Suprapubic skin (tissue), 3 donors: ENCODE results near the gene ARHGAP19.

Experiments
- CTCF ChIP-seq, 2 donors: fragments of 200-600 bp in 1 of 2; fragments of 450-650 bp in 1 of 2; sonication (generic) in 1 of 2; IDR thresholded peaks; one replicate each; pipeline ENCODE4 v1.5.1; 2016 to 2019; ENCODE audit warnings: antibody characterized with exemption in 2 of 2, mild to moderate bottlenecking in 1 of 2, moderate library complexity in 1 of 2
- POLR2AphosphoS5 ChIP-seq, 3 donors: sonication (generic); formaldehyde crosslinking; IDR thresholded peaks; one replicate each; pipeline ENCODE4 v1.6.1; 2017; ENCODE audit warnings: antibody characterized with exemption in 3 of 3

DNA sequence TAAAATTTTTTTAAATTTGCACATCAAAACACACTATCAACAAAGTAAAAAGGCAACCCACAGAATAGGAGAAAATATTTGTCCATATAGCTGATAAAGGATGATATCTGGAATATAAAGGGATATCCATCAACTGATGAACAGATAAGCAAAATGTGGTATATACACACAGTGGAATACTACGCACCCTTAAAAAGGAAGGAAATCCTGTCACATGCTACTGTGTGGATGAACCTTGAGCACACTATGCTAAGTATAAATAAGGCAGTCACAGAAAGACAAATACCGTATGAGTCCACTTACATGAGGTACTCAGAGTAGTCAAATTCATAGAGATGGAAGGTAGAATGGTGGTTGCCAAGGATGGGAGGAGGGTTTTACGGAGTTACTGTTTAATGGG, 37.7 kb downstream of the ARHGAP19 start:
- TF ChIP-seq CTCF (IDR thresholded peaks at IDR 0.05) = no peak
- TF ChIP-seq POLR2AphosphoS5 (IDR thresholded peaks at IDR 0.05) = no peak
